ENCODE data around the gene GZMM.

GRCh38 chr19:531009-531752, 12.7 kb upstream of the GZMM start:
- TF ChIP-seq EZH2 (IDR thresholded peaks at IDR 0.05) (no peak), CTCF (IDR thresholded peaks at IDR 0.05) (peak; percentile 18), EZH2phosphoT487 (IDR thresholded peaks at IDR 0.05) (no peak)

All from neural progenitor cell (in vitro differentiated cells).